ENCODE data around the gene PUM2. TPM values are rescaled to one million over a fixed set of nuclear protein-coding genes. Genes with fewer than 3 reads are reported as not detected.

The PUM2 gene
- total RNA-seq, 1 donor from 2014 or later = 110 TPM

- DNase-seq = no peak
Observed at GRCh38 chr2:20216130-20217025, 134.3 kb downstream of the PUM2 start.

DNA sequence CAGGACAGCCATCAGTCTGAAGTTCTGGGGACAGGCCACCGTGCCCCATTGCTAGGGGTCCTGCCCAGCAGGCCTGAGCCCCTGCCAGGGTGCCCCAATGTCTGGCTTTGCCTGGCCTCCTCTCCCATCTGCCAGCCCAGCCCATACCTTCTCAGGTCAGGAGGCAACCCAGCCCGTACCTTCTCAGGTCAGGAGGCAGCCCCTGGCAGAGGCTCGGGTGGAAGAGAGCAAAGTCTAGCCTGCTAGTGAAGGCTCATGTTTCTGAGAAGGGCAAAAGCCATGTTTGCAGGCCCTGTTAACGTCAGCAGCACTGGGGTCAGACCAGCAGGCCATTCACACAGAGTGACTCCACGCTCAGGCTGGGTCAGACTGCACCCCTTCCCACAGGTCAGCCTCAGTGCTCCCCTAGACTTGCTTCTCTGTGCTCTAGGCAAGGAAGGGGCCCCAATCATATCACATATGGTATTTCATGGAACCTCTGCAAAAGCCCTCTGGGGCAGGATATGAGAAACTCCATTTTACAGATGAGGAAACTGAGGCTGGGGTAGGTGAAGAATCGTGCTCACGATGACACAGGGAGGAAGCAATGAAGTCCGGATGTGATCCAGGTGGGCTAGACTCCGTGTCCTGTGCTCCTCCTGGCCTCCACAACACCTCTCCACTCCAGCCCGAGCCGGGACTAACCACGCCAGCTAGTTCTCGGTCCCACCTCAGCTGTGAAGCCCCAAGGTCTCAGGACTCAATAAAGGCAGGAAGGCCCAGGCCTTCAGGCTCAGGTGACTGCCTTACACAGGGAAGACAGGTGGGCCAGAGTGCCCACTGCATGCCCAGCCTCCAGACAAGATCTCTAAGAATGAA lies 135.2 kb downstream of the PUM2 start:
- no peak for DNase-seq

DNA sequence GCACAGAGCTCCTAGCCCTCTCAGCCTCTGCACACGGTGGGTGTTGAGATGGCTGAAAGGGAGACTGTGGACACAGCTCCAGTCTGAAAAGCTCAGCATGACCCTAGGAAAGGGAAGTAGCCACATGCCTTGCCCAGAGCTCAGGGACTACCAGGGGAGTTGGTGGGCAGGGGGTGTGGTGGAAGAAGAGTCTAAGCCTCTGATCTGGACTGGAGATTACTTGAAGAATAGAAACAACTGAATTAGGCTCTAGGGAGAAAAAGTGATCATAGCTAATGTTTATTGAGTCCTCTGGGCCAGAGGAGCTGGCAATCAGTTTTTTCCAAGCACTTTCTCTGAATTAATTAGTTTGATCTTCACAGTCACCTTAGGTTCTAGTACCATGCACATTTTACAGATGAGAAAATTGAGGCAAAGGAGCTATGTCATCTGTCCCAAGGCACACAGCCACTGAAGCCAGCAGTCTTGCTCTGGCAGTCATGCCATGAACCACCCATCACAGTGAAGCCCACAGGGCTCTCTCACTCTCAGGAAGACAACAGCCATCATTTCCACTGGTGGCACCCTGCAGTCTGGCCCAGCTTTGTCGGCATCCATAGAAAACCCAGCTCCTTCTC lies 136.0 kb downstream of the PUM2 start:
- no peak for DNase-seq

- DNase-seq = no peak
Observed at GRCh38 chr2:20213651-20214565, 136.7 kb downstream of the PUM2 start.

DNA sequence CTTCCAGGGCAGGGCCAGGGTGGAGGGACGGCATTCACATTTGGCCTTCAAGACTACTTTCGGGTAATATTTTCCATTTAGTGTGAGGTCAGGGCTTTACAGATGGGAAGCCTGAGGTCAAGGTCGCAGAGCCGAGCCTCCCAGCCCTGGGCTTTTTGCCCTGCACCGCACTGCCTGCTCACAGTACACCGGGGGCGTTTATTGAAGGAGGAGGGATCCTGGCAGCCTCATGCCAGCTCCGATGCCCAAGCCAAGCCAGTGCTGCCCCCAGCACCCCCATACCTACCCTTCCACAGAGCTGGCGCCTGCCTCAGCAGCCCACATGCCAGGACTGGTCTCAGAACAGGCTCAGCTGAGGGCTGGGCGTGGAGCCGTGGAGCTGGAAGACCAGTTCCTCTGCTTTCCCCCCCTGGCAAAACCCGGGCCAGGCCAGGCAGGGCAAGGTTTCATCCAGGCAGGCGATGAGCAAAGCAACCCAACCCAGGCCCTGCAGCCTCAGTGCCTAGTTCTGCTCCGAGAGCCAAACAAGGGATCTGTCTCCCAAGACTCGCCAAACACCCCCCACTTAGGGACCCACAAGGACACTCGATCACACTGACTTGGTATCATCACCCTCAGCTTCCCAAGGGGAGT lies 137.7 kb downstream of the PUM2 start:
- DNase-seq = peak; percentile 69

- peak; percentile 70 for DNase-seq
Observed at GRCh38 chr2:20212459-20212870, 138.2 kb downstream of the PUM2 start.

DNA sequence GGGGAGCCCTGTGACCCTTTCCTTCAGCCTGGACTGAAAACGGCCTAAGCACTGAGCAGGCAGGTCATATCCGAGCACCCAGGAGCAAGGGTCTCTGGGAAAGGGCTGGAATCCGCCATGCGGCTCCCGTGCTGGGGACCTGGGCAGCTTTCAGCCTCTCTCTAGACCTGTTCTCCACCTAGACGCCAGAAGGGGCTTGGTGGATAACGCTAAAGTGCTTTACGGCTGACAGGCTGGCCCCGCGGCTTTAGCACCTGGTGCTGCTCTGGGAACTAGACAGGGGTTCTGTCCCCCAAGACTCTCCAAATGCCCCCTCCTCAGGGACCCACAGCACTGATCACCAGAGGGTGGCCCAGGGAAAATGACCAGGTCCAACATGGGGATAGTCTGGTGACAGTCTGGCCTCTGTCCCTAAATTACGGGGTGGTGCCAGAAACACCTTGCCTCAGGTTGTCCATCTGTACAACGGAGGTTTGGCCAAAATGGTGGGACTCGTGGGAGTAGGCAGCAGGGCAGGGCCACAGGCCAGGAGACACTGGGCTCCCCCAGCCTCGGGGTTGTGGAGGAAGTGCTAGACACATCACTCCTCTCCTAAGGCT lies 138.7 kb downstream of the PUM2 start:
- no peak for DNase-seq

DNA sequence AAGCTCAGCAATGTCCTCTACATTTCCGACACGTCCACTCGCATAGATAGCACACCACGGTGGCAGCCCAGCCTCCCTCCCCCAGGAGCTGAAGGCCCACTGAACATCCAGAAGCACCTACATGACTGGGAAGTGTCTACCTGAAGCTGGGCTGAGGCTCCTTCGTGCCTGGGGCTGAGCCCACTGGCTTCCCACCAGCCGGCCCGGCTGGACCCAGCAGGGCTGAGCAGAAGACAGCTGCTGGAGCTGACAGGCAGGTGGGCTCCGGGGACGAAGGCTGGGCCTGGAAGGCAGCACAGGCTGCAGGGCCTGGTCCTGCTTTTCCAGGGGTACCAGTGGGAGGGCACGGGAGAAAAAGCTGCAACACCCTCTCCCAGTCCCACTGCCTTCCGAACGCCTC lies 139.2 kb downstream of the PUM2 start:
- no peak for DNase-seq

DNA sequence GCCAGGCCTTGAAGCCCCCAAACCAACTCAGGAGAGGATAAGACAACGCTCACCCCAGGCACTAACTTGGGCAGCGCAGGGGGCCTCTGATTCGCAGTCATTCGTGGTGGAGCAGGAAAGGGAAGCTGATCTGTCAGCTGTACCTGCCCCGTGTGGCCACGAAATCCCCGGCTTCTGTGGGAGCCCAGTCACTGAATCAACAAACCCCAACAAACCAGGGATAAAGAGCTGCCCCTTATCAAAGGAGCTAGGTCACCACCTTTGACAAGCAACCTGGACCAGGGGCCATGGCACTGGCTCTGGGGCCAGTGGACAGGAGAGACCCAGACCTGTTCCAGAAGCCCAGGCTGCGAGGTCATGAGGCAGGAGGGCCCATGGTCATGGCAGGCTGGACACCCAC lies 140.2 kb downstream of the PUM2 start:
- DNase-seq = no peak

DNA sequence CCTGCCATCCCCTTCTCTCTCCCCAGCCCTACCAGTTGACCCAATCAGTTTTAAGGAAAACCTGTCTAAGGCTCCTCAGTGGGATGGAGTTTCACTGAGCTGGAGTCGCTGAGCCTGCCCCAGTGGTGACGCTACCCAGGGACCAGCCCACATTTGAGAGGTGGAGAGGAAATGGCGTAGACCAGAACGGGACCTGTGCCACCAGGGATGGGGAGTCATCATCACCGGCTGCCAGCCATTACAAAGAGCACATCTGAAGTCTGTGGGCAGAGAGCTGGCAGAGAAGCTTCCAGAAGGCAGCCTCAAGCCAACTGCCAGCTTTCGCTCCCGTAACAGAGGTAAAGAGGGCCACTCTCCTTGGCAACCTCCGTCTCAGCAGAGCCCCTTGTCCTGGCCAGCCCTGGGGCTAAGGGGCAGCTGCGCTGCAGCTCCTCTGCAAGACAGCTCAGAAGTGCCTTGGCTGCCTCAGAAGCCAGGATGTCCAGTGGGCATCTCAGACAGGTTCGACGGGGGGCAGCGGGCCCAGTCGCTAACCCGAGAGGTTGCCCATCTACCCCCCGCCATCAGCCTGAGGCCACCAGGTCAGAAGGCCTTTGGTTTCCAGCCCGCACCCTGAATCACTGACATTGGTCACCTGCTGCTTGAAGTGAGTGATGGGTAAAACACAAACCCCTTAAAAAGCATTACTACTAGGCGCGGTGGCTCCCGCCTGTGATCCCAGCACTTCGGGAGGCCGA lies 141.1 kb downstream of the PUM2 start:
- no peak for DNase-seq

DNA sequence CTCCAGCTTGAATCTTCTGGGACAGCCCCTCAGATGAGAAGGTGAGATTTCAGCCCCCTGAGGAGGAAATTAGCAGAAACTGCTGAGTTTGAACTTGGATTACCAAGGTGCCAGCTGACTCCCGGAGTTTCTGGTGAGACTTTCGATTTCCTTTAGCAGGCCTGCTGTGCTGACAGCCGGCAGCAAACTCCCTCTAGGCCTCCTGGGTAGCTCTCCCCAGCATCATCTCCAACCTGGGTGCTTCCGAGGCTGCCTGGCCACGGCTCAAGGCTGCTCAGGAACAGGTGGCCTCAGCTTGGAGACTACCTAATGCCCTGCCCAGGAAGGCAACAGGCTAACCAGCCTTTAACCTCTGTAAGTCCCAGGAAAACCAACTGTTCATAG lies 142.2 kb downstream of the PUM2 start:
- no peak for DNase-seq

DNA sequence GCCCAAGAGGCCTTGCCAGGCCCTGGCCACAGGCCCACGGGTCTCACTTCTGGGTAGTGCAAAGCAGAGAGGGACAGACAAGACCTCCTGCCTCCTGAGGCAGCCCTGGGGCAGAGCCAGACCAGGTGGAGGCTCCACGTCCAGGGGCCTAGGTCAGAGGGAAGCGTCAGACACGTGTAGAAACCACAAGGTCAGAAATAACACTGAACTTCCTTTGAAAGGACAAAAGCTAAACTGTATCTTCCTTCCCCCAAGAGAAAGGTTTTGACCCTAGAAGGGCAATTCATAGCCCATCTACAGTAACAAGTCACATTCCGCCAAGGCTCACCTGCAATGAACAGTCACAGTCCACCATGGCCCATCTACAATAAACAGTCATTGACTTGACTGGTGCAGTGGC lies 143.6 kb downstream of the PUM2 start:
- DNase-seq = no peak

- no peak for DNase-seq
Observed at GRCh38 chr2:20205915-20206524, 144.6 kb downstream of the PUM2 start.

DNA sequence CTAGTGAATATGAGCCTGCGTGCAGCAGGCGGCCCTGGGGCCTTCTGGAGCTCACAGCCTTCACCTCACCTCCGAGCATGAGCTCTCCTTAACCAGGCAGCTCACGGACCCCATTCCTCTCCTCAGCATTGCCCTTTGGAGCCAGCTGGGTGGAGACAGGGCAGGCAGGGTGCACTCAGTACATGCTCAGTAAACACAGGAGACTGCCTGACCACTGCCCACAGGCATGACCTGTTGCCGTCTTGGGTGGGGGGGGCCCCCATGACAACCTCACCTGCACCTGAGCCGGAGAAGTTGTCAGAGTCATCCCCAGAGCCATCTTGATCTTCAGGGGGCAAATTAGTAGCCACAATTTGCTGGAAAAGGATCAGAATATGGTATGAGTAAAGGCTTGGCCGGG lies 145.6 kb downstream of the PUM2 start:
- no peak for DNase-seq

DNA sequence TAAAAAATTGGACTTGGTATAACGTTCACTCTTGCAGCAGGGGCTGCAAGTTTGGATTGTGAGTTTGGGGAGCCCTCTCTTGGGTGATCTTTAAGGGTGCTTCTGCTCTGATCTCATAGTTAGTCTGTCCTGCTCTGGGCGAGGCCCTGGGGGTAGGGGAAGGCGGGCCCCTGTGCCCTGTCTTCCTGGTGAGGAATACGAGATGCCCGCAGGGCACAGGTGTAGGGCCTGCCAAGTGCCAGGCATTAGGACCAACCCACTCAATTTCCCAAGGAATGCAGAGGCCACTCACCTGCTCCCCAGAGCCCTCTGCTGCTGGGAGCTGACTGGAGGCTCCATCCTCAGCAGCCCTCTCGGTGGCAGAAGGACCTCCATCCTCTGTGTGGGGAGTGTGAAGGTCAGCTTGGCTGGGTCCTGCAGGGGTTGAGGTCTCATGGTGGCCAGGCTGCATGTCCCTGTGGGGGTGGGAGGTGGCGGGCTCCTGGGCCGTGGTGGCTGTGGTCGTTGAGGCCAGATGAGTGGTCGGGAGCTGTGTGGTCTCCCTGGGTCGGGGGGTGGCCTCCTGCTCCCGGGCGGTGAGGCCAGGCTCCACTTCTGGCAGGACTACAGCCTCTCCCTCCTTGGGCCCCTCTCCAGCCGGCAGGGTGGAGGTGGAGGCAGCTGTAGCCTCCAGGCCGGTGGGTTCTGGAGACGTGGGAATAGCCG lies 147.0 kb downstream of the PUM2 start:
- DNase-seq = no peak

- no peak for DNase-seq
Observed at GRCh38 chr2:20203072-20203471, 147.6 kb downstream of the PUM2 start.

DNA sequence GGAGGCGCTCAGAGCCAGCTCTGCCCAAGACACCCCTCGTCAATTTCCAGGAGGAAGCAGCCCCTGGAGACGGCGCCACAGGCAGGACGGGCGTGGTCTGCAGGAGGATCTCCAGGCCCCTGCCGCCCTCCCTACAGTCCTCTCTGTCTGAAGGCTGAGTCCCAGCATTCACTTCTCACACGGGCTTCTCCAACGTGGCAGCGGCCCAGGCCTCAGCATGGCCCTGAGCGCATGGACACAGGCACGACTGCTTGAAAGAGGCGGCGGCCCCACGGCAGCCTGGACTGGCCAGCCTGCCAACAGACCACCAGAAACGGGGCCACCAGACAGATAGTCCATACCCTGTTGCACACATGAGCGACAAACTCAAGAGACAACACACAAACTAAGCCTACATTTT lies 149.0 kb downstream of the PUM2 start:
- no peak for DNase-seq

- DNase-seq = no peak
Observed at GRCh38 chr2:20200697-20201555, 149.7 kb downstream of the PUM2 start.
